HG02938 (cell line): ENCODE measurements around the gene TEF.

Experiments used
- ATAC-seq: cut with Tn5 transposase; IDR thresholded peaks from one replicate; pipeline ENCODE4 v1.9.1; 2021; ENCODE audit warnings: mild to moderate bottlenecking, moderate library complexity; ENCODE audit not compliant: unreplicated experiment

Gene TEF

GRCh38 chr22:41353862-41354575 lies 27.7 kb upstream of the TEF start:
- ATAC-seq, result no peak

DNA sequence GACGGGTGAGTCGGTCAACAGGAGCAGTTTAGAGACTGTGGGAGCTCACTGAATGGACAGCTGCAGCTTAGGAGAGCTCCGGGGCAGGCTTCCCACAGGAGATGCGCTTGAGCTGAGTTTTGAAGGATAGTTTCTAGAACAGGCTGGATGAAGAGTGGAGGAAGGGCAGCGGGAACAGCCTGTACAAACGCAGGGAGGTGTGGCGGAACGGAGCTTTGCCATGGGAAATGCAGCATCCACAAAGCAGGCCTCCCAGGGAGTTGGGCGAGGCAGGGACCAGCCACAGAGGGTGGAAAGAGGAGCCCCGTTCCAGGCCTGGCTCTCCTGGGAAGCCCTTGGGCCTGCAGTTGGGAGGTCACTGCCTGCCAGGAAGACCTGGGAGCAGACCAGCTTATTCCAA lies 26.8 kb upstream of the TEF start:
- no peak for ATAC-seq

GRCh38 chr22:41355895-41356294 lies 25.8 kb upstream of the TEF start:
- no peak for ATAC-seq

GRCh38 chr22:41356430-41357028 lies 25.2 kb upstream of the TEF start:
- ATAC-seq, result no peak

- no peak for ATAC-seq
Measured at GRCh38 chr22:41357191-41357590, 24.6 kb upstream of the TEF start.

- no peak for ATAC-seq
Measured at GRCh38 chr22:41358927-41359326, 22.8 kb upstream of the TEF start.

- ATAC-seq, result no peak
Measured at GRCh38 chr22:41359376-41359775, 22.4 kb upstream of the TEF start.

- ATAC-seq, result no peak
Measured at GRCh38 chr22:41360126-41360525, 21.6 kb upstream of the TEF start.

DNA sequence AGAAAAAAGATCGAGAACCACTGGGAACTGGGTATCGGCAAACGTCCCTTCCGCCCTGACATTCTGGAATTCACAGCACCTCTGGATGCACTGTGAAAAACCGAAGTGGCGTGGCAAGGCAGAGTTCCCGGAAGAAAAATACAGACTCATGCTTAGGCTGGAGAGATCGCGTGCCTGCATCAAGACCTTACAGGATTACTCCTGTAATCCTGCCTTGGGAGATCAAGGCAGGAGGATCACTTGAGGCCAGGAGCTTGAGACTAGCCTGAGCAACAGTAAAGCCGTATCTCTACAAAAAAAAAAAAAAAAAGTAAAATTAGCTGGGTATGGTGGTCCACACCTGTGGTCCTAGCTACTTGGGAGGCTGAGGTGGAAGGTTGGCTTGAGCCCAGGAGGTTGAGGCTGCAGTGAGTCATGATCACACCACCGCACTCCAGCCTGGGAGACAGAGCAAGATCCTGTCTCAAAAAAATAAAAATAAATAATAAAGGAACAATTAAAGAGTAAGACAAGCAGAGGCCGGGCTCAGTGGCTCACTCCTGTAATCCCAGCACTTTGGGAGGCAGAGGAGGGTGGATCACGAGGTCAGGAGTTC lies 19.9 kb upstream of the TEF start:
- no peak for ATAC-seq

GRCh38 chr22:41362615-41363014 lies 19.1 kb upstream of the TEF start:
- ATAC-seq, result no peak

DNA sequence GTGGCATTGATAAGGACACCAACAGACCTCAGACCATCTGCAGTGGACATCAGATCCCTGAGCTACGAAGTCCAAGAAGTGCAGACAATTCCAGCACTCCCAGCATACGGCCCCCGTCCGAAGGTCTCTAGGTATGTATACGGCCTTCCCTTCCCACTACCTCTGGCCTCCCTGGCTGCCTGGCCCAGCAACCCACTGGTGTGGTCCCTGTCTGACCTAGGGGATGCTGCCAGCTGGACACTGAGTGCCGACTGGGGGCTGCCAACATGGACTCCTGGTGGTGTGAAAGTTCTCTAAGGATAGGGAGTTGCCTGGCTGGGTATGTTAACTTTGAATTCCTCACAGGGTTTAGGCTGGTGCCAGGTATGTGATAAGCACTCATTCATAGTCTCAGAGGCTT lies 17.5 kb upstream of the TEF start:
- ATAC-seq, result no peak

DNA sequence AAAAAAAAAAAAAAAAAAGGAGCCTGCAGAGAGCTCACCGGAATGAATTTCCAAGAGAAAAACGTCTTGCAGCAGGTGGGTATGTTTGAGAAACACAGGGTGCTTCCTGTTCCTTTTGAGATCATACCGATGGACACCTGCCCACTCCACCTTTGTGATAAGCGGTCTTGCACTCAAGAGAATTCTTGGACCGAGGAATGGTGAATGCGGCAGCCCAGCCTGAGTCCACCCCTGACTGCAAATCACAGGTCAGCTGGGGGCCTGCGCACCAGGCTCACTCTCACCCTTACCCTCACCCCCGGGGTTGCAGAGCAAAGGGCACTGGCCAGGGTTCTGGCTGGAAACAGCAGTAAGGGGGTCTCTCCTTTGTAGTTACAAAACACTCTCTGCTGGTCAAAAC lies 16.8 kb upstream of the TEF start:
- no peak for ATAC-seq

GRCh38 chr22:41365425-41365824 lies 16.3 kb upstream of the TEF start:
- no peak for ATAC-seq

- no peak for ATAC-seq
Measured at GRCh38 chr22:41366323-41367029, 15.3 kb upstream of the TEF start.

DNA sequence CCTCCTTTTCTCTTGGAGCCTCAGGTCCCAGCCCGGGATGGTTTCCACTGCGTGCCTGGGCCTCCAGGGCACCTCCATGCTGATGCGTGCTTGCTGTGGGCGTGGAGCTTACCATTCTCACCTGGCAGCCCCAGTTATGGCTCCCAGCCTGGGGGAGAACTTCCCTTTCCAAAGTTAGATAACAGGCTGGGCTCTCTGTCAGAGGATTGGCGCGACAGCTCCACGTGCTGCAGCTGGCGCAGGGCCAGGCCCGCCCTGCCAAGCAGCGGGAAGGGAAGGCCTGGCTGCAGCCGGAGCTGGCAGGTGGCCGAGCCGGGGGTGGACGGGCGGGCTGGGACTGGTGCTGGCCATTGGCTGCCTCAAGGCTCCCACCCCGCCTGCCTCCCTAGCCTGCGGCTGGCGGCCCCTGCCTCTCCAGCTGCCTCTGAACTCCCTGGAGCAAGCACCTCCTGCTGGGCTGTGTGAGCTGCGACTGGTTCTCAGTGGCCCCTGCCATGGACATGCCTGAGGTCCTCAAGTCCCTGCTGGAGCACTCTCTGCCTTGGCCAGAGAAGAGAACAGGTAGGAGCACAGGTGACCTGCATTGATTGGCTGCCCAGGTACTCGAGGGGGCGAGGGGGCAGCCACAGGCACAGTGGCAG lies 14.6 kb upstream of the TEF start:
- ATAC-seq, result no peak

- ATAC-seq, result no peak
Measured at GRCh38 chr22:41367680-41368542, 13.8 kb upstream of the TEF start.

DNA sequence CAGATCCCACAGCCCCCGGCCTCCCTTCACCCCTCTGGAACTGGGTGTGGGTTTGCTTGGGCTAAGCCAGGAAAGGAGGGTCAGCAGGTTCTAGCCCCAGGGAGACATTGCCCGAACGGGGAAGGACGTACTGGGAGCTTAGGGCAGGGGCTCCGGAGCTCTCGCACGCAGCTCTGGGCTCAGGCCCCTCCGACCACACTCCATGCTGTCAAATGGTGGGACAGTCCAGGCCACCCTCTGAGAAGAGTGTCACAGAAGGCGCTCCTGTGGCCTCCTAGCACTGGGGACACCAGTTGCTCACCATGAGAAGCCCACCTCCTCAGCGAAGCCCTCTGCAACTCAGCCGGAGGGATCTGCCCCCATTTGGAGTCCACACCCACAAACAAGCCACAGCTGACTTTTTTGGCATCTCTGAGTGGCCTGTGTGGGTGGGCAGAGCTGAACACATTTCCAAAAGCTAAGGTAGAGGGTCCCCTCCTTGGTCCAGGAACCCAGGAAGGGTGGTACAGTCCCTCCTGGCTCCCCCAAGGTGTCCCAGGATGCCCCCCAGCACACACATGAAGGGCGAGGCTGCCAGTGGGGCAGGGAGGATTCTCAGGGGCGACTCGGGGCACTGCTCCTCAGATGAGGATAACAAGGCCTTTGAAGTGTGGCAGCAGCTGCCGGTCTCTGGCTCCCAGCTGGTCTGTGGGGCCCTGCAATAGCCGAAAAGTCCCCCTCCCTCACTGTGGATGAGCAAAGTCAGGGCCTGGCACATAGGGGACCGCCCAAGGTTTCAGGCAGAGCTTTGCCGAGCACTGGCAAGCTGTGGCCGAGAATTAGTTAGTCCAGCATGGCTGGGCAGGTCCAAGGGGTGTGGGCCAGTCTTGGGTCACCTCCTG lies 13.0 kb upstream of the TEF start:
- ATAC-seq, result no peak

GRCh38 chr22:41369424-41369745 lies 12.4 kb upstream of the TEF start:
- no peak for ATAC-seq

DNA sequence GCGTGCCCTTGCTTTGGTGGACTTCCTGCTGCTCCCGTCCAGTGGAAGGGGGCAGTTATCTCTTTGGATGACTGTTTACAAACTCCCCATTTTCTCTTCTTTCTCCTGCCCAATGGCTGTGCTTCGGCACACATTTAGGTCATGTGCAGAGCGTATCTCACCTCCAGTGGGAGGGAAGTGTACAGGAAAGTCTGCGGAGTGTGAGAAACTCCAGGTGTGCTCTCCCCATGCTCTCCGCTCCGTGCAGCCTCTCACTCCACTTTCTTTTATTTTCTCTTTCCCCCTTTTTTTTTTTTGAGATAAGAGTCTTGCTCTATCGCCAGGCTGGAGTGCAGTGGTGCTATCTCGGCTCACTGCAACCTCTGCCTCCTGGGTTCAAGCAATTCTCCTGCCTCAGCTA lies 11.9 kb upstream of the TEF start:
- ATAC-seq, result no peak

- no peak for ATAC-seq
Measured at GRCh38 chr22:41377846-41378245, 3.9 kb upstream of the TEF start.
